ENCODE measurements around the gene FRMPD4.

The FRMPD4 gene

DNA sequence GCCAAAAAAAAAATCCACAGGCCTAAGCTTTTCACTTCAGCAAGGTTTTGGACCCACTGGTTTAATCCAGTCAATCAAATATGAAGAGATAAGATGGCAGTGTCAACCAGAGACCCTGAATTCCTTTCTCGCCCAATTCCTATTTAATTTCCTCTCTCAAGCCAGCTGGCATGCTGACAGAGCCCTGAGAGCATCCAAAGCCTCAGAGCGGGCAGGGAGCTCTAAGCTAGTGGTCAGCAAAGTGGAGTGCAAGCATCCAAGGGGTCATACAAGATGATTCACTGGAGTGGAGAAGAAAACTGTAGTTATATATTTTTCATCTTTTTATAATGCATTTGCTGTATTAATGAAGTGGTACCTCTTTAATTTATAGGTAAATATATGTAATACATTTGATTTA is 615.1 kb downstream of the FRMPD4 start:
- ChIA-PET POLR2A (no interaction called here), CTCF (interaction anchor here (4.4 kb wide), 1 partner anchor 17 kb away, joined by 22 read pairs; no protein-coding TSS in a partner anchor)
- DNase-seq (ENCODE audit: extremely low spot score): no peak
- TF ChIP-seq, protein P1, sequence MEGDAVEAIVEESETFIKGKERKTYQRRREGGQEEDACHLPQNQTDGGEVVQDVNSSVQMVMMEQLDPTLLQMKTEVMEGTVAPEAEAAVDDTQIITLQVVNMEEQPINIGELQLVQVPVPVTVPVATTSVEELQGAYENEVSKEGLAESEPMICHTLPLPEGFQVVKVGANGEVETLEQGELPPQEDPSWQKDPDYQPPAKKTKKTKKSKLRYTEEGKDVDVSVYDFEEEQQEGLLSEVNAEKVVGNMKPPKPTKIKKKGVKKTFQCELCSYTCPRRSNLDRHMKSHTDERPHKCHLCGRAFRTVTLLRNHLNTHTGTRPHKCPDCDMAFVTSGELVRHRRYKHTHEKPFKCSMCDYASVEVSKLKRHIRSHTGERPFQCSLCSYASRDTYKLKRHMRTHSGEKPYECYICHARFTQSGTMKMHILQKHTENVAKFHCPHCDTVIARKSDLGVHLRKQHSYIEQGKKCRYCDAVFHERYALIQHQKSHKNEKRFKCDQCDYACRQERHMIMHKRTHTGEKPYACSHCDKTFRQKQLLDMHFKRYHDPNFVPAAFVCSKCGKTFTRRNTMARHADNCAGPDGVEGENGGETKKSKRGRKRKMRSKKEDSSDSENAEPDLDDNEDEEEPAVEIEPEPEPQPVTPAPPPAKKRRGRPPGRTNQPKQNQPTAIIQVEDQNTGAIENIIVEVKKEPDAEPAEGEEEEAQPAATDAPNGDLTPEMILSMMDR (IDR thresholded peaks at IDR 0.05; ENCODE audit: control extremely low read depth, extremely low read depth, low read depth, missing control alignments): no peak

DNA sequence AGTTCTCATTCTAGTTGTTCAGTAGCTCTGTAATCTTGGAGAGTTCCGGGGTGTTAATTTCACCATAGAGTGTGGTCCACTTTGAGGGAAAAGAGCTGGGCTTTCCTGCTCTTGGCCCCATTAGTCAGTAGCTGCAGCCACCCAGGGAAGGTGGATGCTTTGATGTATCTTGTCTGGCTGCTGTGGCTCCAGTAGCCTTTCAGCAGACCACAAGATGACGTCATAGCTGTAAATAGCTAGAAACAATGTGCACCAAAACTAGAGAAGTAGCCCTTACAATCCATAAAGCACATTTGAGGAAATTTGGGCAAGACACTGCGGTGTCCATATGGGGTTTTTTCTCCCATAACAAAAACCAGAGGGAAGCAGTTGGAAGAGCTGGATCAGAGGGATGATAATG is 620.0 kb downstream of the FRMPD4 start:
- ChIA-PET POLR2A (no interaction called here), CTCF (interaction anchor here (2.9 kb wide), 1 partner anchor 13 kb away, joined by 26 read pairs; no protein-coding TSS in a partner anchor)
- DNase-seq (ENCODE audit: extremely low spot score): no peak
- TF ChIP-seq, protein P1 (IDR thresholded peaks at IDR 0.05; ENCODE audit: control extremely low read depth, extremely low read depth, low read depth, missing control alignments): no peak

DNA sequence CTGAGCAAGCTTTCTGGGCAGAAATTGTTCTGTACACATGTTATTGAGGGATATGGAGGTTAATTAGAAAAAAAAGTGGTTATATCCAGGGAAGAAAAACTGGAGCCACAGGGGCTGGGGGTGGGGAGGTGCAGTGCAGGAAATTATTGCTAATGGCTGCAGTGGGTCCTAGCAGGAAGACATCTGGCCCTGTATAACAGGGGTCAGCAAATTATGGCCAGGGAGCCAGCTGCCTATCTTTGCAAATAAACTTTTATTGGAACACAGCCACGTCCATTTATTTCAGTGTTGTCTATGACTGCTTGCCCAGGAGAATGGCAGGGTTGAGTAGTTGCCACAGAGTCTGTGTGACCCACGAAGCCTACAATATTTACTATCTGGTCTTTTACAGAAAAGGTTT is 629.6 kb downstream of the FRMPD4 start:
- POLR2A ChIA-PET: no interaction called here
- TF ChIP-seq, protein P1 (IDR thresholded peaks at IDR 0.05; ENCODE audit: control extremely low read depth, extremely low read depth, low read depth, missing control alignments): no peak
- DNase-seq (ENCODE audit: extremely low spot score): no peak
- CTCF ChIA-PET: no interaction called here

DNA sequence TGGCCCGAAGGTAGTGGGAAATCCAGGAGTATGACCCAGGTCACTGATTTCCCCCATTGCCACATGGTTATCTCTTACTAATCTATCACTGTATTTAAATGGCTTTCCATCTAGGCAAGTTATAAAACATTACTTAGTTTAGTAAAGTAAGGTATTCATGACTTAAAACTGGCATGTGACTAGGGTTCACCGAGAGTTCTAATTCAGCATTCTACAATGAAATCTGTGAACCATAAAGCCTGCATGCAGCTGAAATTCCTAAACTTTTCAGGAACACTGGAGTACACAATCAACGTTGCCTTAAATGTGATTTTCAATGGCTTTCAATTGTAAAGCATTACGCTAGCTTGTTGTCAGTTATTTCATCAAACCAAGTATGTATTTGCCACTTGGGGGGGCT is 630.2 kb downstream of the FRMPD4 start:
- TF ChIP-seq, protein P1 (IDR thresholded peaks at IDR 0.05; ENCODE audit: control extremely low read depth, extremely low read depth, low read depth, missing control alignments): no peak
- CTCF ChIA-PET: no interaction called here
- POLR2A ChIA-PET: no interaction called here
- DNase-seq (ENCODE audit: extremely low spot score): no peak

DNA sequence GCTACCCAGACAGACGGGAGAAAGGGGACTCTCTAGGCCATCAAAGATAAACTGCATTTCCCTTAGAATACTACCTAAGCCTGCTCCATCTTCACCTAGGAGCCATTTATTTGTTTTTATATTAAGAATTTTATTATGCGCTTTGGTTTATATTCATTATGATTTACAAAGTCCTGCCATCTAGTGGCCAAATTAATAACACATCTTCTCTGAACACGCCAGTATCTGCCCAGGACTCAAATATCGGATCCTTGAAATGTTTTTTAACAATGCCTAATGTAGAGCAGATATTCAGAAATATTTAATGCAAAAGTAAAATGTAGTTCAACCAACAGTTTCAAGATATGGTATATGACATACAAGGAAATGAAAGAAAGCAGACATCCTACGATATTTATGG is 632.2 kb downstream of the FRMPD4 start:
- peak; percentile 27 for DNase-seq (ENCODE audit: extremely low spot score)
- ChIA-PET POLR2A (no interaction called here), CTCF (interaction anchor here (1.0 to 3.1 kb wide), 9 partner anchors 9 to 690 kb away, joined by 3 to 26 read pairs (median 5); no protein-coding TSS in a partner anchor)
- TF ChIP-seq, protein P1 (IDR thresholded peaks at IDR 0.05; ENCODE audit: control extremely low read depth, extremely low read depth, low read depth, missing control alignments): peak; percentile 44

DNA sequence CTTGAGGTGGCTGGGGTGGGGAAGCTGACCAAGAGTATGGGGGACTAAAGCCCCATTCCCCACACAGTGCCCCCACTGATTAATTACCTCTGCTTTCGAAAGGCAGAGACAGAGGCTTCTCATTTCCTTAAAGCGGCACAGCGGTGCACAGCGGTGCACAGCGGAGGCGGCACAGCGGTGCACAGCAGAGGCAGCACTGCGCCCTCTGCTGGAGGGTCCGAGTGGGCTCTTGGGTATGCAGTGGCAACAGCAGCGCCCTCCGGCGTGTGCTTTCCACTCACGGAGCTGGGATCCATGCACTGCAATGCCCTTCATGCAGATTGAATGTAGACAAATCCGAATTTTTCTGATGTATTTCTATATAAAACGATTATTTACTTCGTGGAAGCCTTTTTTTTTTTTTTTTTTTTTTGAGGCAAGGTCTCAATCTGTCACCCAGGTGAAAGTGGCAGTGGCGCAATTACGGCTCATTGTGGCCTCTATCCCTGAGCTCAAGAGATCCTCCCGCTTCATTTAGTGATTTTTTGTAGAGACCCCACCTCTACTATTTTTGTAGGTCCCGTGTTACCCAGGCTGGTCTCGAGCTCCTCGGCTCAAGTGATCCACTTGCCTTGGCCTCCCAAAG is 633.3 kb downstream of the FRMPD4 start:
- ChIA-PET POLR2A (interaction anchor here (0.7 kb wide), 1 partner anchor 1628 kb away, joined by 9 read pairs; no protein-coding TSS in a partner anchor), CTCF (interaction anchor here (0.6 to 3.1 kb wide), 23 partner anchors 8 to 1634 kb away, joined by 3 to 26 read pairs (median 3); partner anchors contain the start of gene PRPS2)
- TF ChIP-seq, protein P1 (IDR thresholded peaks at IDR 0.05; ENCODE audit: control extremely low read depth, extremely low read depth, low read depth, missing control alignments): peak; percentile 80
- peak; percentile 62 for DNase-seq (ENCODE audit: extremely low spot score)

Data from GM10248 (cell line).